Nephron progenitor cell (in vitro differentiated cells): ENCODE results near the gene NLGN1.

ENCODE experiments used
- DNase-seq: peaks from one replicate; pipeline ENCODE4 v3.0.0; 2021
- H3K27ac Mint-ChIP-seq: 2 replicates; pipeline ENCODE4 v1.8.0; 2021; ENCODE audit warnings: mild to moderate bottlenecking, moderate library complexity, mixed read lengths
- H3K27me3 Mint-ChIP-seq: 2 replicates; pipeline ENCODE4 v1.8.0; 2021; ENCODE audit warnings: mild to moderate bottlenecking, low read depth, mixed read lengths; ENCODE audit not compliant: poor library complexity
- H3K36me3 Mint-ChIP-seq: 2 replicates; pipeline ENCODE4 v1.8.0; 2021; ENCODE audit warnings: low read depth, mixed read lengths
- H3K4me1 Mint-ChIP-seq: 2 replicates; pipeline ENCODE4 v1.8.0; 2021; ENCODE audit warnings: mixed read lengths
- H3K4me3 Mint-ChIP-seq: 2 replicates; pipeline ENCODE4 v1.8.0; 2021; ENCODE audit warnings: mild to moderate bottlenecking, moderate library complexity, mixed read lengths
- H3K9me3 Mint-ChIP-seq: 2 replicates; pipeline ENCODE4 v1.8.0; 2021; ENCODE audit warnings: mild to moderate bottlenecking, moderate library complexity, mixed read lengths
- CTCF ChIP-seq: fragments of 200-600 bp; sonication (generic); IDR thresholded peaks from 2 replicates; pipeline ENCODE4 v1.5.0; 2021; ENCODE audit warnings: antibody characterized with exemption

The NLGN1 gene

GRCh38 chr3:173930251-173930650 is 532.7 kb downstream of the NLGN1 start:
- peaks cover 21% of the 10 kb centered on the region for H3K4me1 Mint-ChIP-seq
- H3K27me3 Mint-ChIP-seq, result no peaks in the 10 kb centered on the region
- no peak overlapping the region for H3K27ac Mint-ChIP-seq
- no peak for TF ChIP-seq CTCF
- no peaks in the 10 kb centered on the region for H3K9me3 Mint-ChIP-seq
- DNase-seq, result no peak
- no peak overlapping the region for H3K4me3 Mint-ChIP-seq
- H3K36me3 Mint-ChIP-seq, result no peaks in the 10 kb centered on the region

- H3K27ac Mint-ChIP-seq, result peak overlapping the region; percentile 1
- DNase-seq, result no peak
- H3K4me3 Mint-ChIP-seq, result no peak overlapping the region
- no peaks in the 10 kb centered on the region for H3K36me3 Mint-ChIP-seq
- peaks cover 21% of the 10 kb centered on the region for H3K4me1 Mint-ChIP-seq
- TF ChIP-seq CTCF, result no peak
- H3K9me3 Mint-ChIP-seq, result no peaks in the 10 kb centered on the region
- H3K27me3 Mint-ChIP-seq, result no peaks in the 10 kb centered on the region
These were observed 535.1 kb downstream of the NLGN1 start for GRCh38 chr3:173932624-173933023.

- TF ChIP-seq CTCF, result no peak
- H3K27ac Mint-ChIP-seq, result peak overlapping the region; percentile 1
- H3K4me3 Mint-ChIP-seq, result no peak overlapping the region
- H3K27me3 Mint-ChIP-seq, result no peaks in the 10 kb centered on the region
- peaks cover 24% of the 10 kb centered on the region for H3K4me1 Mint-ChIP-seq
- no peaks in the 10 kb centered on the region for H3K36me3 Mint-ChIP-seq
- DNase-seq, result no peak
- no peaks in the 10 kb centered on the region for H3K9me3 Mint-ChIP-seq
These were observed 535.6 kb downstream of the NLGN1 start for GRCh38 chr3:173933113-173933512.

- peaks cover 38% of the 10 kb centered on the region for H3K4me1 Mint-ChIP-seq
- no peak for TF ChIP-seq CTCF
- no peak overlapping the region for H3K27ac Mint-ChIP-seq
- no peaks in the 10 kb centered on the region for H3K36me3 Mint-ChIP-seq
- H3K27me3 Mint-ChIP-seq, result no peaks in the 10 kb centered on the region
- H3K4me3 Mint-ChIP-seq, result no peak overlapping the region
- DNase-seq, result no peak
- no peaks in the 10 kb centered on the region for H3K9me3 Mint-ChIP-seq
These were observed 538.8 kb downstream of the NLGN1 start for GRCh38 chr3:173936316-173936715.

- no peak overlapping the region for H3K27ac Mint-ChIP-seq
- no peak for TF ChIP-seq CTCF
- H3K36me3 Mint-ChIP-seq, result no peaks in the 10 kb centered on the region
- H3K4me3 Mint-ChIP-seq, result no peak overlapping the region
- no peaks in the 10 kb centered on the region for H3K9me3 Mint-ChIP-seq
- H3K4me1 Mint-ChIP-seq, result peaks cover 22% of the 10 kb centered on the region
- H3K27me3 Mint-ChIP-seq, result no peaks in the 10 kb centered on the region
- DNase-seq, result no peak
These were observed 540.6 kb downstream of the NLGN1 start for GRCh38 chr3:173938159-173938558.

- Mint-ChIP-seq H3K4me1 (peaks cover 21% of the 10 kb centered on the region), H3K27me3 (no peaks in the 10 kb centered on the region), H3K4me3 (no peak overlapping the region), H3K36me3 (no peaks in the 10 kb centered on the region), H3K9me3 (no peaks in the 10 kb centered on the region), H3K27ac (no peak overlapping the region)
- DNase-seq, result no peak
- no peak for TF ChIP-seq CTCF
These were observed 541.1 kb downstream of the NLGN1 start for GRCh38 chr3:173938616-173939015.
